D721Med (cell line): ENCODE results near the gene GREM1.

ENCODE experiments used
- DNase-seq: peaks from one replicate; pipeline ENCODE4 v3.0.0; 2011; ENCODE audit warnings: low spot score; ENCODE audit not compliant: insufficient read length
- FAIRE-seq: peaks from 2 replicates; lab custom pipeline; 2011; peaks lifted over from hg19 to GRCh38; lab: Jason Lieb, UNC
- CTCF ChIP-seq: IDR thresholded peaks from 2 replicates; pipeline ENCODE4 v1.5.1; 2012; ENCODE audit warnings: mild to moderate bottlenecking, control low read depth; ENCODE audit not compliant: insufficient read depth; ENCODE audit errors: missing control alignments

Gene GREM1

GRCh38 chr15:32694222-32694983 lies 23.4 kb upstream of the GREM1 start:
- no peak for DNase-seq
- TF ChIP-seq CTCF, result no peak
- no peak for FAIRE-seq

- TF ChIP-seq CTCF, result no peak
- no peak for FAIRE-seq
- DNase-seq, result no peak
These were observed 18.9 kb upstream of the GREM1 start for GRCh38 chr15:32698773-32699390.

GRCh38 chr15:32700501-32701150 lies 17.2 kb upstream of the GREM1 start:
- no peak for DNase-seq
- TF ChIP-seq CTCF, result no peak
- FAIRE-seq, result no peak

- no peak for TF ChIP-seq CTCF
- DNase-seq (no peak), FAIRE-seq (no peak)
These were observed 15.9 kb upstream of the GREM1 start for GRCh38 chr15:32701863-32702262.

GRCh38 chr15:32704395-32704981 lies 13.3 kb upstream of the GREM1 start:
- no peak for DNase-seq
- no peak for FAIRE-seq
- TF ChIP-seq CTCF, result no peak

GRCh38 chr15:32705446-32705845 lies 12.4 kb upstream of the GREM1 start:
- no peak for TF ChIP-seq CTCF
- DNase-seq (no peak), FAIRE-seq (no peak)

GRCh38 chr15:32706704-32707103 lies 11.1 kb upstream of the GREM1 start:
- FAIRE-seq (no peak), DNase-seq (no peak)
- no peak for TF ChIP-seq CTCF
